ENCODE results near the gene TMEM63A.
A peak's percentile ranks its signal among the peaks of the same experiment; 100 is the strongest.

TMEM63A gene

GRCh38 chr1:225886159-225887029, 4.2 kb upstream of the TMEM63A start:
- DNase-seq (ENCODE audit: low read depth), result no peak

GRCh38 chr1:225885336-225885735, 3.2 kb upstream of the TMEM63A start:
- no peak for DNase-seq (ENCODE audit: low read depth)

GRCh38 chr1:225883616-225884265, 1.6 kb upstream of the TMEM63A start:
- DNase-seq (ENCODE audit: low read depth), result no peak

GRCh38 chr1:225882694-225883615, 775 bp upstream of the TMEM63A start:
- DNase-seq (ENCODE audit: low read depth), result peak; percentile 55

- DNase-seq (ENCODE audit: low read depth), result no peak
These were observed 860 bp downstream of the TMEM63A start for GRCh38 chr1:225881081-225881958.

- DNase-seq (ENCODE audit: low read depth), result no peak
These were observed 1.5 kb downstream of the TMEM63A start for GRCh38 chr1:225880636-225881035.

GRCh38 chr1:225880222-225880588, 2.0 kb downstream of the TMEM63A start:
- DNase-seq (ENCODE audit: low read depth), result no peak

GRCh38 chr1:225879521-225880221, 2.5 kb downstream of the TMEM63A start:
- DNase-seq (ENCODE audit: low read depth), result no peak

- no peak for DNase-seq (ENCODE audit: low read depth)
These were observed 3.9 kb downstream of the TMEM63A start for GRCh38 chr1:225878282-225878681.

GRCh38 chr1:225877580-225877979, 4.6 kb downstream of the TMEM63A start:
- peak; percentile 42 for DNase-seq (ENCODE audit: low read depth)

GRCh38 chr1:225876900-225877510, 5.2 kb downstream of the TMEM63A start:
- DNase-seq (ENCODE audit: low read depth), result no peak

GRCh38 chr1:225875044-225875815, 7.0 kb downstream of the TMEM63A start:
- DNase-seq (ENCODE audit: low read depth), result no peak

- DNase-seq (ENCODE audit: low read depth), result no peak
These were observed 7.7 kb downstream of the TMEM63A start for GRCh38 chr1:225874431-225874830.

GRCh38 chr1:225873281-225873850, 8.8 kb downstream of the TMEM63A start:
- DNase-seq (ENCODE audit: low read depth), result no peak

- DNase-seq (ENCODE audit: low read depth), result no peak
These were observed 10.1 kb downstream of the TMEM63A start for GRCh38 chr1:225872075-225872430.

- no peak for DNase-seq (ENCODE audit: low read depth)
These were observed 10.7 kb downstream of the TMEM63A start for GRCh38 chr1:225871359-225872074.

- DNase-seq (ENCODE audit: low read depth), result no peak
These were observed 11.3 kb downstream of the TMEM63A start for GRCh38 chr1:225870911-225871310.

GRCh38 chr1:225868631-225869330, 13.4 kb downstream of the TMEM63A start:
- no peak for DNase-seq (ENCODE audit: low read depth)
